IMR-90 (cell line): Measurements from ENCODE around the gene RPTOR. TPM values are rescaled to one million over a fixed set of nuclear protein-coding genes. Genes with fewer than 3 reads are reported as not detected.

ENCODE experiments used
- ATAC-seq: fragments of 200-7000 bp; cut with Tn5 transposase; 2 replicates; pipeline ENCODE4 v1.9.1; 2020; ENCODE audit warnings: low read depth, mild to moderate bottlenecking, moderate library complexity
- BruUV-seq: library from RNA; stranded (reverse); fragments of 400-500 nt; replicated peaks from 2 replicates; lab custom pipeline; 2021; lab: Mats Ljungman, UMichigan
- CTCF ChIA-PET: fragments of 300-600 bp; formaldehyde crosslinking; extraction: SDS; loops from one replicate; lab custom pipeline; 2021; ENCODE audit warnings: antibody characterized with exemption; lab: Yijun Ruan, JAX
- POLR2A ChIA-PET: fragments of 300-600 bp; sonication (Branson Sonifier 250); formaldehyde crosslinking; loops from one replicate; lab custom pipeline; 2022; ENCODE audit warnings: antibody characterized with exemption; ENCODE audit not compliant: unreplicated experiment; lab: Charles Lee
- DNase-seq: peaks from one replicate; pipeline ENCODE4 v3.0.0; 2013
- H2AFZ ChIP-seq: replicated peaks from 2 replicates; pipeline ENCODE3; 2013; ENCODE audit warnings: low read length, mild to moderate bottlenecking; ENCODE audit not compliant: poor library complexity
- H2AK5ac ChIP-seq: 2 replicates; pipeline ENCODE4 v1.6.1; 2013; ENCODE audit warnings: low read depth, low read length, inconsistent platforms
- H2AK9ac ChIP-seq: replicated peaks from 2 replicates; pipeline ENCODE3; 2013; ENCODE audit warnings: mild to moderate bottlenecking, low read depth, low read length, moderate library complexity; ENCODE audit not compliant: poor library complexity
- H2BK120ac ChIP-seq: 2 replicates; pipeline ENCODE4 v1.6.1; 2013; ENCODE audit warnings: low read depth, low read length, inconsistent platforms
- H2BK15ac ChIP-seq: 3 replicates; pipeline ENCODE4 v1.6.1; 2013; ENCODE audit warnings: low read depth, low read length, inconsistent platforms
- H2BK20ac ChIP-seq: 2 replicates; pipeline ENCODE4 v1.6.1; 2013; ENCODE audit warnings: low read depth, mild to moderate bottlenecking, inconsistent platforms, low read length, moderate library complexity
- H2BK5ac ChIP-seq: 2 replicates; pipeline ENCODE4 v1.6.1; 2013; ENCODE audit warnings: mild to moderate bottlenecking, low read depth, low read length, inconsistent platforms; ENCODE audit not compliant: poor library complexity, severe bottlenecking
- H3K14ac ChIP-seq: replicated peaks from 2 replicates; pipeline ENCODE4 v1.6.1; 2013; ENCODE audit warnings: low read depth, low read length, inconsistent platforms
- H3K18ac ChIP-seq: 2 replicates; pipeline ENCODE4 v1.6.1; 2013; ENCODE audit warnings: low read depth, low read length, control low read depth
- H3K23ac ChIP-seq: 2 replicates; pipeline ENCODE4 v1.6.1; 2013; ENCODE audit warnings: low read depth, low read length, inconsistent platforms
- H3K27ac ChIP-seq: 2 replicates; pipeline ENCODE4 v1.5.1; 2013; ENCODE audit warnings: mild to moderate bottlenecking, control low read depth, low read length; ENCODE audit not compliant: insufficient read depth
- H3K27me3 ChIP-seq: 2 replicates; pipeline ENCODE4 v1.6.1; 2013; ENCODE audit warnings: low read length; ENCODE audit not compliant: control insufficient read depth, insufficient read depth
- H3K36me3 ChIP-seq: 2 replicates; pipeline ENCODE4 v1.6.1; 2013; ENCODE audit warnings: low read length, mixed read lengths; ENCODE audit not compliant: control insufficient read depth, insufficient read depth
- H3K4ac ChIP-seq: 2 replicates; pipeline ENCODE4 v1.6.1; 2013; ENCODE audit warnings: low read depth, low read length, inconsistent platforms
- H3K4me1 ChIP-seq: 2 replicates; pipeline ENCODE4 v1.6.1; 2013; ENCODE audit warnings: low read length, mixed read lengths; ENCODE audit not compliant: control insufficient read depth, insufficient read depth
- H3K4me2 ChIP-seq: 2 replicates; pipeline ENCODE4 v1.6.1; 2013; ENCODE audit warnings: low read depth, mild to moderate bottlenecking, control low read depth, low read length, moderate library complexity
- H3K4me3 ChIP-seq: 2 replicates; pipeline ENCODE4 v1.5.1; 2013; ENCODE audit warnings: low read depth, mild to moderate bottlenecking, control low read depth, low read length, moderate library complexity; ENCODE audit not compliant: insufficient read depth
- H3K56ac ChIP-seq: 2 replicates; pipeline ENCODE4 v1.6.1; 2013; ENCODE audit warnings: low read length, inconsistent platforms; ENCODE audit not compliant: insufficient read depth; ENCODE audit errors: extremely low read depth
- H3K79me1 ChIP-seq, 2 experiments: 2 replicates each; pipeline ENCODE4 v1.6.1; 2013; ENCODE audit warnings: low read length in 2 of 2, inconsistent platforms in 1 of 2, low read depth in 1 of 2
- H3K9ac ChIP-seq: 2 replicates; pipeline ENCODE4 v1.6.1; 2013; ENCODE audit warnings: low read depth, low read length, control low read depth
- H3K9me1 ChIP-seq: 2 replicates; pipeline ENCODE4 v1.6.1; 2013; ENCODE audit warnings: low read length, inconsistent platforms; ENCODE audit not compliant: insufficient read depth
- H3K9me3 ChIP-seq: 2 replicates; pipeline ENCODE4 v1.6.1; 2013; ENCODE audit warnings: low read length; ENCODE audit not compliant: control insufficient read depth, insufficient read depth
- H4K20me1 ChIP-seq: 2 replicates; pipeline ENCODE4 v1.6.1; 2013; ENCODE audit warnings: low read length, inconsistent platforms; ENCODE audit not compliant: insufficient read depth
- H4K5ac ChIP-seq: 2 replicates; pipeline ENCODE4 v1.6.1; 2013; ENCODE audit warnings: mild to moderate bottlenecking, low read depth, low read length, control low read depth
- H4K8ac ChIP-seq, 2 experiments: 2 replicates each; pipeline ENCODE4 v1.6.1; 2013; ENCODE audit warnings: low read depth in 2 of 2, low read length in 2 of 2, control low read depth in 1 of 2, inconsistent platforms in 1 of 2
- H4K91ac ChIP-seq: 2 replicates; pipeline ENCODE4 v1.6.1; 2013; ENCODE audit warnings: low read depth, low read length, inconsistent platforms; ENCODE audit not compliant: insufficient read depth
- BHLHE40 ChIP-seq: fragments of 150-350 bp; IDR thresholded peaks from 2 replicates; pipeline ENCODE4 v1.6.1; 2016; ENCODE audit warnings: mild to moderate bottlenecking, low read depth, low read length
- CEBPB ChIP-seq: IDR thresholded peaks from 2 replicates; pipeline ENCODE4 v1.6.1; 2012; ENCODE audit warnings: low read depth, low read length, improper control_type of control experiment
- CHD1 ChIP-seq: IDR thresholded peaks from 2 replicates; pipeline ENCODE4 v1.6.1; 2012; ENCODE audit warnings: low read depth, low read length, improper control_type of control experiment
- MAFK ChIP-seq: IDR thresholded peaks from 2 replicates; pipeline ENCODE4 v1.6.1; 2012; ENCODE audit warnings: low read depth, low read length, improper control_type of control experiment
- NFE2L2 ChIP-seq: fragments of 150-350 bp; IDR thresholded peaks from 2 replicates; pipeline ENCODE4 v1.6.1; 2016; ENCODE audit warnings: low read depth, mild to moderate bottlenecking, low read length
- POLR2A ChIP-seq: IDR thresholded peaks from 2 replicates; pipeline ENCODE4 v1.6.1; 2012; ENCODE audit warnings: mild to moderate bottlenecking, low read depth, low read length
- RAD21 ChIP-seq: IDR thresholded peaks from 2 replicates; pipeline ENCODE4 v1.6.1; 2012; ENCODE audit warnings: low read length, improper control_type of control experiment
- RFX5 ChIP-seq: IDR thresholded peaks from 2 replicates; pipeline ENCODE4 v1.8.0; 2012; ENCODE audit warnings: low read depth, mild to moderate bottlenecking, low read length, moderate library complexity
- SMC3 ChIP-seq: fragments of 150-350 bp; IDR thresholded peaks from 2 replicates; pipeline ENCODE4 v1.6.1; 2016; ENCODE audit warnings: low read depth, mild to moderate bottlenecking, antibody characterized with exemption, low read length, moderate library complexity
- WGBS, 2 experiments: methylation state at CpG; one replicate each; pipeline versions ENCODE4 v1.1.5 to v1.1.7; 2013; ENCODE audit warnings: missing lambda C conversion rate in 2 of 2; ENCODE audit not compliant: insufficient read length in 1 of 2; ENCODE audit errors: extremely low coverage in 2 of 2; 5-methylcytosine and 5-hydroxymethylcytosine counted together
- dilution Hi-C: fragments of 300-500 bp; cut with HindIII; formaldehyde crosslinking; loops from one replicate; pipeline ENCODE4 v1.14.3; 2018; ENCODE audit warnings: low sequenced_read_pairs; ENCODE audit not compliant: unreplicated experiment
- in situ Hi-C: fragments of 300-500 bp; cut with MboI; formaldehyde crosslinking; loops from 3 replicates; pipeline ENCODE4 v1.14.3; 2019; ENCODE audit warnings: low sequenced_read_pairs, inconsistent platforms, mixed read lengths
- intact Hi-C: fragments of 100-400 bp; cut with micrococcal nuclease; formaldehyde crosslinking; loops from 2 replicates; pipeline ENCODE4 v1.10.0; 2022
- polyA plus RNA-seq, 3 experiments: library from polyadenylated mRNA; depleted of rRNA; stranded (reverse); fragments of >200 nt; gene quantifications; 2 replicates each; pipeline ENCODE4 v1.2.3, GENCODE V29; 2012; ENCODE audit warnings: low replicate concordance in 1 of 3
- total RNA-seq: library from RNA; depleted of rRNA; stranded (reverse); fragments of >200 nt; gene quantifications from 2 replicates; pipeline ENCODE4 v1.2.3, GENCODE V29; 2012
- TF ChIP-seq, protein P1 (sequence below): fragments of 150-350 bp; IDR thresholded peaks from 2 replicates; pipeline ENCODE4 v1.6.1; 2016; ENCODE audit warnings: low read depth, mild to moderate bottlenecking, low read length, moderate library complexity, borderline replicate concordance

Gene RPTOR
- total and polyA plus RNA-seq, 2 of the 4 experiments (the other 2 are of a cell fraction) = 10.8 to 14.7 TPM

DNA sequence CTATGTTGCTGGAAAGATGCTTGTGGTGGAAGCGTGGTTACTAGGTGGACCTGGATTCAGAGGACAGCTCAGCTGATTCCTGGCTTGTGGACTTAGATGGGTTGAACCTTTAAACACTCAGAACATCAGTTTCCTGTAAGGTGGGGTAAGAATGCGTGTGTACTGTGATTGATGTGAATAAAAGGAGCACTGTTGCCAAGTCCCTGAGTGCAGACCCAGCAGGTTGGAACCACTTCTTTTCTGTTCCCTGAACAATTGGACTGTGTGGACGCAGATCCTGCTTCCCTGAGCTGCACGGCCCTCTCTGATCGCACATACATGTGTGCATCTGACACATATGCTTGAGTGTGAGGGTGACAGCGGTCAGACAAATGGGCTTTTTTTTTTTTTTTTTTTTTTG lies 37.5 kb downstream of the RPTOR start:
- POLR2A ChIA-PET = no interaction called here
- WGBS, 2 experiments = 33% methylated on average over 1 of the region's 6 CpGs; no CpG with 5 or more reads in 1 of the 2 experiments
- Histone ChIP-seq H2BK20ac (no peak overlapping the region), H3K9me3 (no peaks in the 10 kb centered on the region), H3K36me3 (no peaks in the 10 kb centered on the region), H3K14ac (0 out of 2 replicates have a peak overlapping the region, but pooled peaks have one; percentile 23), H3K56ac (no peak overlapping the region), H3K23ac (no peak overlapping the region), H3K4me3 (no peak overlapping the region), H3K4ac (peak overlapping the region; percentile 21; the same call in 1 of the 2 replicates), H4K8ac (no peak overlapping the region), H3K27me3 (no peaks in the 10 kb centered on the region), H3K4me1 (peaks cover 19% of the 10 kb centered on the region), H4K5ac (no peak overlapping the region), H3K79me1 (peaks cover 25 to 81% of the 10 kb centered on the region in 2 experiments), H2AK9ac (no peak overlapping the region), H2BK15ac (no peak overlapping the region), H3K27ac (no peak overlapping the region), H3K18ac (no peak overlapping the region), H2BK120ac (no peak overlapping the region; the same call in 1 of the 2 replicates), H3K9me1 (peaks cover 20% of the 10 kb centered on the region), H4K20me1 (no peaks in the 10 kb centered on the region), H4K91ac (no peak overlapping the region), H3K9ac (no peak overlapping the region), H2AK5ac (no peak overlapping the region), H2AFZ (no peak overlapping the region), H3K4me2 (no peak overlapping the region), H2BK5ac (no peak overlapping the region)
- intact Hi-C loops = no loop called here
- ATAC-seq = no peak
- CTCF ChIA-PET = interaction anchor here (1.1 kb wide), 1 partner anchor 9 kb away, joined by 4 read pairs; no protein-coding TSS in a partner anchor
- in situ Hi-C loops = no loop called here
- no TSS peak for BruUV-seq
- DNase-seq = no peak
- dilution Hi-C loops = no loop called here
- no peak for TF ChIP-seq NFE2L2
- no peak for TF ChIP-seq CEBPB
- TF ChIP-seq, protein P1, sequence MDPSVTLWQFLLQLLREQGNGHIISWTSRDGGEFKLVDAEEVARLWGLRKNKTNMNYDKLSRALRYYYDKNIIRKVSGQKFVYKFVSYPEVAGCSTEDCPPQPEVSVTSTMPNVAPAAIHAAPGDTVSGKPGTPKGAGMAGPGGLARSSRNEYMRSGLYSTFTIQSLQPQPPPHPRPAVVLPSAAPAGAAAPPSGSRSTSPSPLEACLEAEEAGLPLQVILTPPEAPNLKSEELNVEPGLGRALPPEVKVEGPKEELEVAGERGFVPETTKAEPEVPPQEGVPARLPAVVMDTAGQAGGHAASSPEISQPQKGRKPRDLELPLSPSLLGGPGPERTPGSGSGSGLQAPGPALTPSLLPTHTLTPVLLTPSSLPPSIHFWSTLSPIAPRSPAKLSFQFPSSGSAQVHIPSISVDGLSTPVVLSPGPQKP = no peak
- TF ChIP-seq BHLHE40 = no peak
- no peak for TF ChIP-seq RAD21
- no peak for TF ChIP-seq CHD1
- no peak for TF ChIP-seq RFX5
- no peak for TF ChIP-seq SMC3
- TF ChIP-seq MAFK = no peak
- no peak for TF ChIP-seq POLR2A
